NCI-H1105 (cell line): Measurements from ENCODE around the gene IQGAP2.

Experiments used
- DNase-seq: peaks from one replicate; lab custom pipeline; 2025; lab: John Stamatoyannopoulos, UW

IQGAP2 gene

DNA sequence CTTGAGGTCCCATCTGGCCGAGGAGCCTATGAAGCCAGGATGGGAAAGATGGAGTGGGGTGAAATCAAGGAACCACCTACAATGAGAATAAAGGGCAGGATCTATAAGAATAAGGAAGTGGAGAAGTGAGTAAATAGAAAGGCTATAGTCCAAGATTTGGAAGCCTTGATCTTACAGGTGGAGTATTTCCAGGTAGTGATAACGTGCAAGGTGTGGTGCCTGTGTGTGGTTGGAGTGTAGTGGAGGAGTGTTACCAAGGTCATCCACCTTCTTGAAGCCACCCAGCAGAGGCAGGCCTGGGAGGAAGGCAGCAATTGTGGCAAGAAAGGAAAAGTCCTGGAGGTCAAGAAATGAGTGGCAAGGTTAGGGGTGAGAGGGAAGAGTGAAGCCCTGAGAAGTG is 72.9 kb downstream of the IQGAP2 start:
- no peak for DNase-seq

DNA sequence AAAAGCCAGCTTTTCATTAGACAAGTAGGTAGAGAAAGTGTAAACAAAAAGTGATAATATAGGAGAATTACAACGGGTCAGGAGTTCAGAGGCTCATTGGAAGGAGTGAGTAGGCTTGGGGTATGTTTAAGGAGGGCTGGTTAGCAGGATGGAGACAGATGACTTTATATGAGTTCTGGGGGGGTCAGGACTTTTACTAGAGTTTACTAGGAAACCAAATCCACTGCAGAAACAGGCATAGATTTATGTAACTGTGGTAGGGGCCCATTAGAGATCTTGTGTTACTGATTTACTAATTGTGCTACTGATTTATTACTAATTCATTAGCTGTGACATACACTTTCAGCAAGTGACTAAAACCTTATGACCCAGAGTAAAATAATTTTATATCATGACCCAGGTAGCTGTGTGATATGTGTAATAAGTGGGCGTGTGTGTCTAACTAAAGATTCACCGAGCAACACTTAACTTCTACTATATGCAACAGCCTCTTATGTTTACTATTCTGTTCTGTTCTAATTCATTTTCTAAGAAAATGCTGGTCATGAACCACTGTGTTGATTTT is 73.5 kb downstream of the IQGAP2 start:
- DNase-seq, result no peak

DNA sequence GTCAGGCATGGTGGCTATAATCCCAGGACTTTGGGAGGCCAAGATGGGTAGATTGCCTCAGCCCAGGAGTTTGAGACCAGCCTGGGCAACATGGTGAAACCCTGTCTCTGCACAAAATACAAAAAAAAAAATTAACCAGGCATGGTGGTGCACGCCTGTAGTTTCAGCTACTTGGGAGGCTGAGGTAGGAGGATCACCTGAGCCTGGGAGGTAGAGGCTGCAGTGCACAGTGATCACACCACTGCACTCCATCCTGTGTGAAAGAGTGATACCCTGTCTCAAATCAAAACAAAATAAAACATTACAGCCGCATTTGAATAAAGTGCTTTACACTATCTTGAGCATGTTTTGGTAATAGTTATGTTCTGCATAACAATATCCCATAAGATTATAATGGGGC is 74.0 kb downstream of the IQGAP2 start:
- DNase-seq, result no peak

DNA sequence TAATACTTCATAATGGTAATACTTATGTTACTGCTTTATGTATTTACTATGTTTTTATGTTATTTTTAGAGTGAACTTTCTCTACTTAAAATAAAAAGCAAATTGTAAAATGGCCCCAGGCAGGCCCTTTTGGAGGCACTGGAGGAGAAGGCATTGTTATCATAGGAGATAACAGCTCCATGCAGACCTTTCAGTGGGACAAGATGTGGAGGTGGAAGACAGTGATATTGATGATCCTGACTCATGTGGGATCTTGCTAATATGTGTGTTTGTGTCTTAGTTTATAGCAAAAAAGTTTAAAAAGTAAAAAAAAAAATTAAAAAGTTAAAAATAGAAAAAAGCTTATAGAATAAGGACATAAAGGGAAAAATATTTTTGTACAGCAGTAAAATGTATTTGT is 74.5 kb downstream of the IQGAP2 start:
- no peak for DNase-seq

DNA sequence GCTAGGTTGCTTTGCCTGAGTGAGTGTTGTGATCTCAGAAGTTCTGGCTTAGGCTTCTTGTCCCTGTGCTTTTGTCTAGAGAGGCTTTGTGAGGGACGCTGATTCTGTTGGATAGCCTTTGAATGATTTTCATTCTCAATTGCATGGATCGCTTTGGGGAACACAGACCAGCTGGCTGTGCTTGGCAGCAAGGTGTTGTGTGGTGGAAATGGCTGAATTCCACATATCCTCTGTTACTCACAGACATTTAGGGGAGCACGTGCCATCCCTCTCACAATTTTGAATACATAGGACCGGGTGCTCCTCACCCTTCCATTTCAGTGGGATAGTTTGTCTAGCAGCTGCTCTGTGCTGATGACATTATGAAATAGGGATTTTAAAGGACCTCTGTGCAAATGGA is 76.2 kb downstream of the IQGAP2 start:
- DNase-seq, result no peak

DNA sequence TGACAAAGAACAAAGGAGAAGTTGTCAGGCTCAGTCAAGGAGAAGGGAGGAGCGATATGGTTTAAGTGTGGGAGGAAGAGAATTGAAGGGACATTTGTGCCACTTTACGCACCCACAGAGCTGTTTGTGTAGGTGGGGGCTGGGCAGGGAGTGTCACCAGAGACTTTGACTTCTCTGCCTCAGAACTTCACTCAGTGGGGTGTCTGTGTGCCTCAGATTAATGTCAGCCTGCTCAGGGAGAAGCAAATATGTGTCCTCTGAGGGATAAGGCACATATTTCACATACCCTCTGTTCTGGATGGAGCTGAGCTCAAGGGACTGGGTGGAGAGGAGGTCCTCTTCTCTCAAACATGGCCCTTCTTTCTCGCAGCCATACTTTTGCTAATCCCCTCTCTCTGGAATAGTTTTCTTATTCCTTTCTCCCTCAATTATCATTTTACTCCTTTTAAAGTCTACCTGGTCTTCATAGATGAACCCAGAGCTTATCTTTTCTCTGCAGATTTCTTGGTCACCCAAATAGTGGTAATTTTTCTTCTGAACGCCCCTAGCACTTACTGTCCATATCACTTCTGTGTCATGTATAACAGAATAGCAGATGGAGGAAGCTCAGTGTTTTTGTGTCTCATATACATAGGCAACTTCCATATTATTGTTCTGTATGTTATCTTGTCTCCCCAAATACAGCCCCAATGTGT is 77.0 kb downstream of the IQGAP2 start:
- no peak for DNase-seq

DNA sequence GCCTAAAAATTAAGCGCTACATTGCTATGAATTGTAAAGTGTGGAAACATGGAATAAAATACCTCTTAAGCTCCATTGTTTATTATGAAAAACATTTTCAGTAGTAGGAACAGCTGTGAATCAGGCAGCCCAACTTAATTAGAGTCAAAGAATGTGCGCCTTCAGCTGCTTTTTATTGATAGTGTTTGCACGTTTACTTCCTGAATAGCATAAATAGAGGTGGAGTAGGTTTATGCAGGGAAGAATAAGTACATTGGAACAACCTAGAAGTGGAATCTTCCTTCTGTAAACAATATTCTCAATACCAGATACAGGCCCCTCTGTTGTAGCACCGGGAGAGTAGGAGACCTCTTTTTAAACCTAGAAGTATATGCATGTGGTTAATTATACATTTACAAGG is 79.9 kb downstream of the IQGAP2 start:
- DNase-seq, result no peak

DNA sequence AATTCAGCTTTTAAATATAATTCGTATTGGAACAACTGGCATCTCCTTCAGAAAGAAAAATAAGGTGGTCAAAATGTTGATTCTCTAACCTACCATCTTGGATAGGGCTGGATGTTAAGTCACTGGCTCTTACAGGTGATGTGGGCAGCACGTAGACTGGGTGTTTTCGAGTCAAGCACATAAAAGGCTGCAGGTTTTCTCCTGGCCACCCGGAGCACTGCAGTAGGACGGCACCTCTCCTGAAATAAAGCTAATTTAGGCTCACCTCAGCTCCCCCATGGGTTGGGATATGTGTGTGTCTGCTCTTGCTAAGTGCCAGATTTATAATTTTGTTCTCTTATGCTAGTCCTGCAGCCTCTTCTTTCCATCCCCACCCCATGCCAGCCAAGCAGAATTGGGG is 80.3 kb downstream of the IQGAP2 start:
- no peak for DNase-seq

DNA sequence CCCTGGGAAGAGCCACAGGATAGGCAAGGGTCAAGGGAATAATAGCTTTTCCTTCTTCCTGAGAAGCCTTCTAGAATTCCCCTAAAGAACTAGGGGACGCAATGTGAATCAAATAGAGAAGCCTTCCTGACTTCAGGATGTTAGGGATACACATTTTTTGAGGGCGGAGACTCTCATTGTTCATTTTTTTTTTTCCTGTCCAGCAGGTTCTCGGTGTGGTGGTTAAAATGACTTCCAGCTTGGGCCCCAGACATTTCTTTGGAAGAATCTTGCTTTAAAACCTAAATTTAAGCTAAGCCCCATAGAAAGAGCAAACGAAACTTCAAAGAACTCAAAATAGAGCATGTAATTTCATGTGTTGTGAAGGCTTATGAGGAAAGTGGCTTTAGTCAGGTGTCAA is 80.8 kb downstream of the IQGAP2 start:
- DNase-seq, result no peak

DNA sequence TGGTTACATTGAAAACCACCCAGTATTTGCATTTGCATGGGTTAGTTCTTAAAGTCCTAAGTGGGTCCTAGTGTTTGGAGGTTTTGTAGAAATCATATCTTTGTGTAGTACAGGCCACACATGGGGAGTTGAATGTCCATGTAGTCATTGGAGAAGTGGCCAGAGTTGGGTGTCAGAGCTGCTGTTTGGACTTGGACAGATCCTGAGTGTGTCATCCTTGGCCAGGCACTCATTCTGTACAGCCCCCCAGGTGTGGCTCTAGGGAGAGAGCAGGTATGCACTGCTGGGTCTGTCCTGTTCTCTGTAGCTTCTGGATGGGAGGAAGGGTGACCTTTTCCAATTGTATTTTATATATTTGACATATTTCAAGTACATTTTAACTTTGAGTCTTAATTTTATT is 82.4 kb downstream of the IQGAP2 start:
- DNase-seq, result no peak

DNA sequence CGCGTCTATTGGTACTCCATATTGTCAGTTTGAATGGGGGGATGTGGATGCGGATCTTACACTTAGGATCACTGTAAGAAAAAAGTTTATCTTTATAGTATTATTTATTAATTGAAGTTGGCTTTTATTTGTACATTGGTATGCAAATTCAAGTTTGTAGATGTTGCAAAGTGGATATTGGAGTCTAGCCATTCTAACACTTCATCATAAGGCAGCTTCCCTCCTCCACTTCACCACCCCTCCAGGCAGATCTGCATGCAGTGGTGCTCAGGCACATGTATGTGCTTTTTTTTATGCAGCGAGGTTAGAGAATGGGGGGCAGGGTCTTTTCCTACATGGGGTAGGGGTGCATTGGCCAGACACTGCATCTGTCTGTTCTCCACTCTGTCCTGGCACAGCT is 84.3 kb downstream of the IQGAP2 start:
- no peak for DNase-seq

DNA sequence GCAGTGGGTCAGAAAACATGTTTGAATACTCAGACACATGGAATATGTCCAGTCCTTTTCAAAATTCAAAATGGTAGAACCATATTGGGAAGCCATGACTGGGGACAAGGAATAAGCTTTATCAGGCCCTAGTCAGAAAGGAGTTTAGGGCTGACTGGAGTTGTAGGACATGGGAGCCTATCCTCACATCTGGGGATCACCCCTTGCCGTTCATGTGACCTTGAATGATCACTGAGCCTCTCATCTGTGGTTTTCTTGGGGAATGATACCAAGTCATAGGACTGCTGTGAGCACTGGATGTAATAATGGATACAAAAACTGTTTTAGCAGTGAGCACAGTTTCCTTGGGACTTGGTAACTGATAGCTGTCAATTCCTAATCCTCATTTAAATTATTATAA is 84.7 kb downstream of the IQGAP2 start:
- no peak for DNase-seq

DNA sequence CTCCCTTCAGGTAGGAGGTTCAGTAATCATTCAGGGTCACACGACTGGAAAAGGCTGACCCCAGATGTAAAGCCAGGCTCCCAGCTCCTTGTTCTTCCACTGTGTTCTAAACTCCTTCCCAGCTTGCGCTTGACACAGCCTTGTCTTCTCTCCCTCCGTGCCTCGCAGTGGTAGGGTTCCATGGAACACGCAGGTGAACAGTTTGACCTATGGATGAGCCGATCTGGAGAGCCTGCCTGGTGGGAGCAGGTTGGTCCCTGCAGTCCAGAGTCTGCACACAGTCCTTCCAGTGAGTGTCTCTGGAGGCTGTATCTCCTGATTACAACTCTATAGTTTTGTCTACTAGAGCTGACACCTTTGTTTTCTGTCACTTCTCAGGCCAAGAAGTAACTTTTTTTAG is 85.9 kb downstream of the IQGAP2 start:
- no peak for DNase-seq

DNA sequence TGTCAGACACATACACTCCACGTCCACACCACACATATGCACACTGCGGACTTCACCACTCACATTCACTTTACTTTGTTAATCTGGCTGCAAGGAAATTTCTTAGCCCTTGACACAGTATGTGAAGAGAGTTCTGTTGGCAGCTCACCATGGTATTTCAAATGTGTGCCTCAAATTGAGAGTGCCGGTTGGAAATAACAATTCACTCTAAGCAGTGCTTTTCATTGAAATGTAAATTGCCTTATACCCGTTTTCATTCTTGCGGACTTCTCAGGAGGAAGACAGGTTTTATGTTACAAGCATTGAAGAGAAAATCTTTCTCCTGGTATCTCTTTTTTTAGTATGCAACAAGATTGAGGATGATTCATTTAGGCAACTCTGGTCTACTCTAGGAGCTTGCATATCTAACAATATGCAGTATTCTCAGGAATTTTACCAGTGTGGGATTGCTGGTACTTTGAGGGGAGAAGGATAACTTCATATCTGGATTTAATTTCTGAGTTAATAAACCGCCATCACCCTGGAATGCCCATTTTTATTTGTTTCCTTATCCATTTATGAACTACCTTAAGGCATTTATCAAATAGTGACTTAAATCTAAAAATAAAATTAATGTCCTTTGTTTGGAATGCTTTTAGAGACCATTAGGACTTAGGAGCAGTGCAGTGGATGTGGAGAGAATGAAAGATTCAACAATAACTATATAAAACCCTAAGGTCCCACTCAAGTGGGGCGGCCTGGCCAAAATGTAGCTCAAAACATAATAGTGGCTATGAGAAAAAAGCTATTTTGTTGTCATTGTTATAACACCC is 87.0 kb downstream of the IQGAP2 start:
- DNase-seq, result no peak

DNA sequence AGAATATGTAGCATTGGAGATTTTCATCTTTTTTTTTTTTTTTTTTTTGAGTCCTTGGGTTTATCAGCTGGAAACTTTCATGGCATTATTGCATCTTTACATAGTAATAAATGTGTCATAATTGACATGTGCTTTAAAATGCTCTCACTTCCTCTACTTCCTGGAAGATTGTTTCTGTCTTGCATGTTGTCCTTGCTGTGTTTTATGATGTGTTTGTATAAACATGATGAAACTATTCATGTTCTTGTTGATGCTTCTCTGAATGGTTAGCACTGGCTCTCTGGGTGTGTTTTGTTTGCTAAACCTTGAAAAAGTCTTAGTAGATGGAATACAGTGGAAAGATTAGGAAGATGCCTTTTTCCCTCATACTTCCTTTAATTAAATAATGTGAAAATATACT is 87.9 kb downstream of the IQGAP2 start:
- DNase-seq, result no peak

DNA sequence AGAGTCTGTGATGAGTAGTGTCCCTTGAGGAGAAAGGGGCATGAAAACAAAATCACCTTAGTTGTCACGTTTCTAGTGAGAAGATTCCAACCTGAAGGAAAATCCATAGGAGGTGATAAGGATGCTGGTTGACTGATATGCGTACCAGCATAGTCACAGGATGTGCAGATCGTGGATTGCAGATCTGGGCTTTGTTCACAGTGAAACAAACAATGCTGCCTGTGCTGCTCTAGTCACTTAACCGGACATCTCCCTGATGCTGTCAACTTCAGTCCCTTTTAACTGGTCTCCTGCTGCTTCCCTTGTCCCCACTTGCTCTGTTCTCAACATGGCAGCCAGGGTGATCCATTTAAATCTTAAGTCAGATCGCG is 89.7 kb downstream of the IQGAP2 start:
- DNase-seq, result no peak

DNA sequence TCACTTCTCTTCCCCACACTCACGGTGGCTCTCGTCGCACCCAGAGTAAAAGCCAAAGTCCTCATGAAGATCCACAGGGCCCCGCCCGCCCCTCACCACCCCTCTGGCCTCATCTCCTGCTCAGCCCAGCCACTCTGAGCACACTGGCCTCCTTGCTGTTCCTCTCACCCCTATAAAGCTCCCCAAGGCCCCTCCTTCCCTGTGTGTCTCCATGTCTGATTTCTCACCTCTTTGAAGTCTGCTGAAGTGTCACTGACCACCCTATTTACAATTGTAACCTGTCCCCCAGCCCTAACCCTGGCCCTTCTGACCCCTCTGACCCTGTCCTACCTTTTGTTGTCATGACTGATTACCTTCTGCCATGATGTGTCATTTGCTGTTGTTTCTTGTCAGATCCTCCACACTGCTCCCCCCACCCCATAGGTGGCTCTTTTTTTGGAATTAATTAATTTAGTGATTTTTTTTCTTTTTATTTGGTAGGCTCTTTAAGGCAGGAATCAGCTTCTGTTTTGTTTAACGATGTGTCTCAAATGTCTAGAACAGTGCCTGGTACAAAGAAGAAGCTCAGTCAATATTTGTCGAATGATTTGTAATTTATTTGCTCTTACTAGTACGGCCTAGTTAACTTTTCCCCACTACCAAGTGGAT is 90.2 kb downstream of the IQGAP2 start:
- DNase-seq, result no peak

DNA sequence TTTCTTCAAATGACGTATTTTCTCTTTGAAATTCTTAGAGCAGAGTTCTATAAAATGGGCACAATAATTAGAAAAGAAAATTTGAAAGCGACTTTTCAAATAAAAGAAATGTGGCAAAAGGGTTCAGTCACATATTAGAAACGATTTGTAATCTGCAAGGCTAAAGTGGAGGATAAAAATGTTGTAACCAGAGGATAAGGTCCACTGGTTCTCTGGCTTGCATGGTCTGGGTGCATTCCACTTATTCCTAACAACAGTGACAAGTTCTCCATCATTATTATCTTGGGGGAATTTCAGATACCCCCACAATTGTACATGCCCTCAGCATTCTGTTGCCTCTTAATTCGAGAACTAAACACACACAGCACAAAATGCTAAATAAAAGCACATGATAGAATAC is 91.1 kb downstream of the IQGAP2 start:
- DNase-seq, result no peak

DNA sequence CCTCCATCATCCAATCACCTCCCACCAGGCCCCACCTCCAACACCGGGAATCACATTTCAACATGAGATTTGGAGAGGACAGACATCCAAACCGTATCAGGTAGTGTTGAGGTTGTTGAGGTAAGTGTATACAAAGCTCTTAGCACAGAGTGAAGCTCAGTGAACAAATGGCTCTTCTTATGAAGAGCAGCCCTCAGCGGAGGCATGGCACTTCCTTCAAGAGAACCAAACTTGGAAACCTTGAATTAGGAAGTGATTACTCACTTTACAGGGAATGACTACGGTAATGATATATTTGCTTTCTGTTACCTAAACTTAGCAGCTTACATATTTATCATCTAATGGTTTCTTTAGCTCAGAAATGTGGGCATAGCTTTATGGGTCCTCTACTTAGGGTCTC is 92.8 kb downstream of the IQGAP2 start:
- DNase-seq, result no peak

DNA sequence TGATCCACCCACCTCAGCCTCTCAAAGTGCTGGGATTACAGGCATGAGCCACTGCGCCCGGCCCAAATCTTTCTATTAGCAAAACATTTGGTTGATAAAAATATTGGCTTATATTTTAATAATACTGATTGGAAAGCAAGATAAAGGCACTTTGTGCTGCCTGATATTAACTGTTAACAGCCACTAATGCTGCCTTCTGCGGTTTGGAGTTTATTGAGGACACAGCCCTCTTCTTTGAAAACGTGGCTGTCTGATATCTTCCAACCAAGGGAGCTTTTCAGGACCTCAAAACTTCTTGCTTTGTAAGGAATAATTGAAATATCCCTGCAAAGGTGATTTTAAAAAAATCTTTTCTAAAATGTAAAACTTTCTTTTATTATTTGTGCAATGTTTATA is 94.0 kb downstream of the IQGAP2 start:
- DNase-seq, result no peak

DNA sequence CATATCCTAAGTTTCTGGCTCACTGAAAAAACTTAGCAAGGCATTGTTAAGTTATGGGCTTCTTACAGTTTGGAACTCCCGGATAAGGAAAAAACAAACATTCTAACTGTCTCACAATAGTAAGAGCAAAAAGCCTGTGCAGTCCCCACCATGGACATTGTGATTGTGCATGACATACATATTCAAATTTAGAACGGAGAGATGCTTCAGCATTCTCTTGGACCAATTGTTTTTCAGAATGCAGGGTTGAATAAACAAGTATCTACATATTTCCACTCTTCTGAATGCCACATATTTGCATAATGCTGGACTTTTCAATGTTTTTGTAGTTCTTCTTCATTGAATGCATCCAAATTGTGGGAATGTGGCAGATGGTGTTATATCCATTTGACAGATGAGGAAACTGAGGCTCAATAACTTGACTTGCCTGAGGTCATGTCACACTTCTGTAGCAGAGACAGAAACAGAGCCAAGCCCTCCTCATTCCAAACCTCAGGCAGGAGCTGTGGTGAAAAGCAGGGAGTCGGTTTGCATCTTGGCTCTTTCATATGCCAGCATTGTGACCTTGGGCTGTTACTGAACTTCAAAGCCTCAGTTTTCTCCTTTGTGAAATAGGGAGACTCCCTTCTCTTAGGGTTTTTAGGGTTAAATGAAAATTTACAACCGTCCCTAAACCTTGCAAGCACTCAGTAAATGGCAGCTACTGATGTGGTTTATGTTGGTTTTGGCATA is 95.1 kb downstream of the IQGAP2 start:
- no peak for DNase-seq

DNA sequence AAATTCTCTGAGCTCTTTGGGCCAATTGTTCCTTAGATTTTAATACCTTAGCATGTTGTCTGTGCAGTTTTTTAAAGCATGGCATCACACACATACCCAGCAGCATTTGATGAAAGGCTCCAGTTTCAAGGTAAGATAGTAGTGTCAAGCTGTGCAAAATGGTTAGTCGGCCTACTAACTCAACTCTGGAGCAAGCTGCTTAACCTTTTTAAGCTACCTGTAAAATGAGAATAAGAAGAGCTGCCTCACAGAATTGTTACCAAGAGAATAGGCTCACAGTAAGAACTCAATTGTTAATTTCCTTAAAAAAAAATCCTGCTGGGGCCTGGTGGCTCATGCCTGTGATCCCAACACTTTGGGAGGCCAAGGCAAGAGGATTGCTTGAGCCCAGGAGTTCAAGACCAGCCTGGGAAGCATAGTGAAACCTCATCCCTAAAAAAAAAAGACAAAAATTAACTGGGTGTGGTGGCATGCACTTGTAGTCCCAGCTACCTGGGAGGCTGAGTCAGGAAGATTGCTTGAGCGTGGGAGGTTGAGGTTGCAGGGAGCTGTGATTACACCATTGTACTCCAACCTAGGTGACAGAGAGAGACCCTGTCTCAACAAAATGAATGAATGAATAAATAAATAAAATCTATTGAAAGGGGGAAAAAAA is 96.5 kb downstream of the IQGAP2 start:
- DNase-seq, result no peak
